Kidney epithelial cell (primary cell): ENCODE results near the gene UFSP2. TPM values are rescaled to one million over a fixed set of nuclear protein-coding genes. Genes with fewer than 3 reads are reported as not detected.

ENCODE experiments used
- DNase-seq: peaks from one replicate; pipeline ENCODE4 v3.0.0-alpha.2; 2010; ENCODE audit warnings: low read depth
- H3K27me3 ChIP-seq: 2 replicates; pipeline ENCODE4 v1.6.0; 2011; ENCODE audit warnings: low read length; ENCODE audit not compliant: control insufficient read depth, insufficient read depth
- H3K36me3 ChIP-seq: 2 replicates; pipeline ENCODE4 v1.5.1; 2011; ENCODE audit warnings: low read length; ENCODE audit not compliant: control insufficient read depth, insufficient read depth
- H3K4me3 ChIP-seq: 2 replicates; pipeline ENCODE4 v1.5.1; 2011; ENCODE audit warnings: low read depth, mild to moderate bottlenecking, control low read depth, low read length
- CTCF ChIP-seq: IDR thresholded peaks from 2 replicates; pipeline ENCODE4 v1.5.1; 2011; ENCODE audit warnings: mild to moderate bottlenecking, moderate library complexity, low read length, control low read depth, inconsistent platforms; ENCODE audit not compliant: insufficient read depth, poor library complexity, severe bottlenecking
- total RNA-seq: library from RNA; depleted of rRNA; stranded (reverse); fragments of >200 nt; gene quantifications from 2 replicates; pipeline ENCODE4 v1.2.3, GENCODE V29; 2015

Gene UFSP2
- 30.3 and 37.9 TPM in 2 replicates for total RNA-seq

- no peaks in the 10 kb centered on the region for H3K27me3 ChIP-seq
- peak within 1 kb of the TSS; percentile 78 for H3K4me3 ChIP-seq
- H3K36me3 ChIP-seq: no peaks in the 10 kb centered on the region
- TF ChIP-seq CTCF: no peak
- DNase-seq: peak; percentile 39
Measured at GRCh38 chr4:185425647-185426352, at the start of gene UFSP2. Gene UFSP2, minus strand, starts transcription at chr4:185425964. Its CDS starts 96 bp downstream, at chr4:185425868.

GRCh38 chr4:185473247-185473646 is 47.5 kb upstream of the UFSP2 start:
- Histone ChIP-seq H3K36me3 (no peaks in the 10 kb centered on the region), H3K4me3 (no peak overlapping the region), H3K27me3 (peaks cover 7% of the 10 kb centered on the region)
- DNase-seq: no peak
- no peak for TF ChIP-seq CTCF

- Histone ChIP-seq H3K4me3 (peak overlapping the region; percentile 68), H3K36me3 (no peaks in the 10 kb centered on the region), H3K27me3 (peaks cover 7% of the 10 kb centered on the region)
- no peak for DNase-seq
- TF ChIP-seq CTCF: no peak
Measured at GRCh38 chr4:185472103-185472542, 46.4 kb upstream of the UFSP2 start.

- H3K36me3 ChIP-seq: no peaks in the 10 kb centered on the region
- TF ChIP-seq CTCF: peak; percentile 32
- peaks cover 7% of the 10 kb centered on the region for H3K27me3 ChIP-seq
- H3K4me3 ChIP-seq: peak within 1 kb of the TSS; percentile 68
- peak; percentile 43 for DNase-seq
Measured at GRCh38 chr4:185471235-185472102, 45.7 kb upstream of the UFSP2 start, which contains the start of gene CCDC110. Gene CCDC110, minus strand, starts transcription at chr4:185471733. Its CDS starts 50 bp downstream, at chr4:185471683.

GRCh38 chr4:185470501-185471195 is 44.9 kb upstream of the UFSP2 start:
- Histone ChIP-seq H3K27me3 (peaks cover 7% of the 10 kb centered on the region), H3K4me3 (peak overlapping the region; percentile 47), H3K36me3 (no peaks in the 10 kb centered on the region)
- no peak for DNase-seq
- TF ChIP-seq CTCF: no peak
